Tibial nerve (tissue), 4 donors: ENCODE measurements around the gene SETD1A. TPM values are rescaled to one million over a fixed set of nuclear protein-coding genes. Genes with fewer than 3 reads are reported as not detected.

Experiments used
- DNase-seq, 2 donors: peaks; one replicate each; pipeline ENCODE4 v3.0.0-alpha.2; 2019; ENCODE audit warnings: low spot score in 2 of 2
- H3K27ac ChIP-seq, 4 donors: fragments of 200-600 bp; sonication (generic) in 3 of 4; one replicate each; pipeline ENCODE4 v1.5.1; 2017 to 2019; ENCODE audit warnings: mild to moderate bottlenecking in 1 of 4
- H3K27me3 ChIP-seq, 2 donors: fragments of 200-600 bp; sonication (generic) in 1 of 2; one replicate each; pipeline versions ENCODE4 v1.5.1 to v1.6.0; 2017 to 2019
- H3K36me3 ChIP-seq, 3 donors: fragments of 200-600 bp; sonication (generic); one replicate each; pipeline ENCODE4 v1.5.1; 2018 to 2019
- H3K4me1 ChIP-seq, 4 donors: fragments of 200-600 bp; sonication (generic) in 3 of 4; one replicate each; pipeline ENCODE4 v1.5.1; 2017 to 2019
- H3K4me3 ChIP-seq, 4 donors: fragments of 200-600 bp; sonication (generic) in 3 of 4; one replicate each; pipeline ENCODE4 v1.5.1; 2017 to 2019; ENCODE audit warnings: mild to moderate bottlenecking in 1 of 4, moderate library complexity in 1 of 4
- H3K9me3 ChIP-seq, 4 donors: fragments of 200-600 bp; sonication (generic) in 3 of 4; one replicate each; pipeline ENCODE4 v1.5.1; 2017 to 2019
- CTCF ChIP-seq, 5 experiments: fragments of 200-600 bp in 3 of 5; fragments of 450-650 bp in 2 of 5; sonication (generic) in 3 of 5; IDR thresholded peaks; one replicate each; pipeline ENCODE4 v1.5.1; 2016 to 2019; ENCODE audit warnings: antibody characterized with exemption in 5 of 5, mild to moderate bottlenecking in 3 of 5, moderate library complexity in 2 of 5
- EP300 ChIP-seq, 2 donors: sonication (generic); formaldehyde crosslinking; IDR thresholded peaks; one replicate each; pipeline ENCODE4 v1.6.1; 2017; ENCODE audit warnings: antibody characterized with exemption in 2 of 2, mild to moderate bottlenecking in 1 of 2
- POLR2A ChIP-seq, 2 donors: fragments of 450-650 bp; IDR thresholded peaks; one replicate each; pipeline ENCODE4 v1.6.1; 2017; ENCODE audit warnings: antibody characterized with exemption in 2 of 2, mild to moderate bottlenecking in 2 of 2, moderate library complexity in 2 of 2
- WGBS, 2 donors: methylation state at CpG; one replicate each; pipeline ENCODE4 v1.1.5; 2018; 5-methylcytosine and 5-hydroxymethylcytosine counted together
- total RNA-seq, 4 donors: library from RNA; depleted of rRNA; stranded (reverse); fragments of >200 nt; gene quantifications; one replicate each; pipeline ENCODE4 v1.1.0, GENCODE V29; 2016

The SETD1A gene
- total RNA-seq, 4 donors from 2014 or later, result 7.9 to 17.1 (median 10.7) TPM

- TF ChIP-seq EP300 (IDR thresholded peaks at IDR 0.05) (no peak), POLR2A (IDR thresholded peaks at IDR 0.05) (no peak), CTCF (IDR thresholded peaks at IDR 0.05) (peak in 2 of 5 experiments; percentile 8 to 15)
- Histone ChIP-seq H3K9me3 (no peaks in the 10 kb centered on the region), H3K4me1 (peaks cover 0 to 52% (median 25%) of the 10 kb centered on the region in 4 donors), H3K4me3 (peak overlapping the region; percentile 82 to 97 (median 93)), H3K27me3 (no peaks in the 10 kb centered on the region), H3K27ac (peak overlapping the region; percentile 90 to 98 (median 97)), H3K36me3 (peaks cover 0 to 31% (median 6%) of the 10 kb centered on the region in 3 donors)
- peak; percentile 66 to 67 for DNase-seq
- WGBS, 2 donors, result 26 to 31% methylated on average over 36 to 40 of the region's 42 CpGs
Measured at GRCh38 chr16:30956601-30957455, 726 bp upstream of the SETD1A start.

- DNase-seq, result no peak
Measured at GRCh38 chr16:30958175-30959079, 873 bp downstream of the SETD1A start.

GRCh38 chr16:30961384-30961783 lies 3.8 kb downstream of the SETD1A start:
- Histone ChIP-seq H3K27me3 (no peaks in the 10 kb centered on the region), H3K9me3 (no peaks in the 10 kb centered on the region), H3K4me3 (no peak overlapping the region), H3K27ac (no peak overlapping the region), H3K4me1 (peaks cover 0 to 27% (median 14%) of the 10 kb centered on the region in 4 donors), H3K36me3 (peaks cover 0 to 77% (median 33%) of the 10 kb centered on the region in 3 donors)
- no peak for DNase-seq
- no peak for TF ChIP-seq EP300 (IDR thresholded peaks at IDR 0.05)
- no peak for TF ChIP-seq POLR2A (IDR thresholded peaks at IDR 0.05)
- TF ChIP-seq CTCF (IDR thresholded peaks at IDR 0.05), result no peak
- 91 to 97% methylated on average over 11 of the region's 11 CpGs for WGBS, 2 donors

More at GRCh38 chr16:30958175-30959079, 873 bp downstream of the SETD1A start:
- H3K27ac ChIP-seq, result peak overlapping the region; percentile 90 to 98 (median 97)
- H3K36me3 ChIP-seq, result peaks cover 0 to 47% (median 10%) of the 10 kb centered on the region in 3 donors
- no peaks in the 10 kb centered on the region for H3K9me3 ChIP-seq
- no peak for TF ChIP-seq CTCF (IDR thresholded peaks at IDR 0.05)
- no peak for TF ChIP-seq POLR2A (IDR thresholded peaks at IDR 0.05)
- TF ChIP-seq EP300 (IDR thresholded peaks at IDR 0.05), result no peak
- H3K4me3 ChIP-seq, result peak overlapping the region; percentile 65 to 97 (median 86)
- H3K4me1 ChIP-seq, result peaks cover 0 to 36% (median 22%) of the 10 kb centered on the region in 4 donors
- 19 to 25% methylated on average over 29 to 32 of the region's 55 CpGs for WGBS, 2 donors
- H3K27me3 ChIP-seq, result no peaks in the 10 kb centered on the region

- Histone ChIP-seq H3K27me3 (no peaks in the 10 kb centered on the region), H3K27ac (no peak overlapping the region), H3K4me3 (no peak overlapping the region), H3K4me1 (peaks cover 0 to 12% (median 3%) of the 10 kb centered on the region in 4 donors), H3K36me3 (peaks cover 0 to 100% (median 33%) of the 10 kb centered on the region in 3 donors), H3K9me3 (no peaks in the 10 kb centered on the region)
- WGBS, 2 donors, result 91 to 92% methylated on average over 18 of the region's 18 CpGs
- no peak for TF ChIP-seq POLR2A (IDR thresholded peaks at IDR 0.05)
- TF ChIP-seq CTCF (IDR thresholded peaks at IDR 0.05), result no peak
- no peak for TF ChIP-seq EP300 (IDR thresholded peaks at IDR 0.05)
- DNase-seq, result no peak
Measured at GRCh38 chr16:30963925-30964511, 6.5 kb downstream of the SETD1A start.
